GM23338 (cell line): Measurements from ENCODE around the gene NR3C1. TPM values are rescaled to one million over a fixed set of nuclear protein-coding genes. Genes with fewer than 3 reads are reported as not detected.

Experiments
- ATAC-seq: fragments of 200-7000 bp; cut with Tn5 transposase; 3 replicates; pipeline ENCODE4 v1.9.1; 2020
- DNase-seq: peaks from one replicate; pipeline ENCODE4 v3.0.0-alpha.2; 2015; ENCODE audit warnings: low spot score
- H2AFZ ChIP-seq: fragments of 200-600 bp; sonication (generic); 2 replicates; pipeline ENCODE4 v1.8.0; 2016; ENCODE audit warnings: antibody characterized with exemption, mild to moderate bottlenecking, moderate library complexity
- H3F3A ChIP-seq: fragments of 200-600 bp; sonication (generic); replicated peaks from 2 replicates; pipeline ENCODE4 v1.8.0; 2017; ENCODE audit warnings: antibody characterized with exemption, mixed run types, low read depth
- H3K27ac ChIP-seq: fragments of 200-600 bp; sonication (generic); 2 replicates; pipeline ENCODE4 v1.6.1; 2016; ENCODE audit warnings: low read depth
- H3K27me3 ChIP-seq: fragments of 200-600 bp; sonication (generic); 2 replicates; pipeline ENCODE4 v1.8.0; 2016; ENCODE audit warnings: mild to moderate bottlenecking, mixed run types, moderate library complexity; ENCODE audit not compliant: insufficient read depth
- H3K36me3 ChIP-seq: fragments of 200-600 bp; sonication (generic); 2 replicates; pipeline ENCODE4 v1.8.0; 2016; ENCODE audit warnings: mild to moderate bottlenecking; ENCODE audit not compliant: insufficient read depth
- H3K4me1 ChIP-seq: fragments of 200-600 bp; sonication (generic); 2 replicates; pipeline ENCODE4 v1.8.0; 2016; ENCODE audit warnings: mild to moderate bottlenecking, moderate library complexity; ENCODE audit not compliant: insufficient read depth
- H3K4me2 ChIP-seq: fragments of 200-600 bp; sonication (generic); 2 replicates; pipeline ENCODE4 v1.7.1; 2017; ENCODE audit warnings: mixed run types
- H3K4me3 ChIP-seq: fragments of 200-600 bp; sonication (generic); 2 replicates; pipeline ENCODE4 v1.6.1; 2016; ENCODE audit warnings: mixed run types
- H3K79me2 ChIP-seq: fragments of 200-600 bp; sonication (generic); replicated peaks from 2 replicates; pipeline ENCODE4 v1.8.0; 2017; ENCODE audit warnings: mild to moderate bottlenecking; ENCODE audit not compliant: insufficient read depth
- H3K9me2 ChIP-seq: fragments of 200-600 bp; sonication (generic); 2 replicates; pipeline ENCODE4 v1.8.0; 2017; ENCODE audit not compliant: insufficient read depth
- H4K20me1 ChIP-seq: fragments of 200-600 bp; sonication (generic); replicated peaks from 2 replicates; pipeline ENCODE4 v1.8.0; 2017; ENCODE audit warnings: mild to moderate bottlenecking; ENCODE audit not compliant: insufficient read depth
- H3K27ac Mint-ChIP-seq: 2 replicates; pipeline ENCODE4 v1.8.0; 2020; ENCODE audit warnings: inconsistent platforms, mild to moderate bottlenecking, moderate library complexity, mixed read lengths
- H3K27me3 Mint-ChIP-seq: 3 replicates; pipeline ENCODE4 v1.8.0; 2022; ENCODE audit warnings: low read depth, mild to moderate bottlenecking, moderate library complexity, mixed read lengths, inconsistent platforms; ENCODE audit not compliant: insufficient read depth, poor library complexity
- H3K36me3 Mint-ChIP-seq: 3 replicates; pipeline ENCODE4 v1.8.0; 2021; ENCODE audit warnings: low read depth, mild to moderate bottlenecking, inconsistent platforms, moderate library complexity, mixed read lengths
- H3K4me1 Mint-ChIP-seq: 3 replicates; pipeline ENCODE4 v1.8.0; 2020; ENCODE audit warnings: mild to moderate bottlenecking, inconsistent platforms, mixed read lengths
- H3K4me3 Mint-ChIP-seq: 3 replicates; pipeline ENCODE4 v1.8.0; 2021; ENCODE audit warnings: moderate library complexity, mild to moderate bottlenecking, inconsistent platforms, mixed read lengths
- H3K9me3 Mint-ChIP-seq: 3 replicates; pipeline ENCODE4 v1.8.0; 2020; ENCODE audit warnings: moderate library complexity, mild to moderate bottlenecking, inconsistent platforms, mixed read lengths
- CTCF ChIP-seq, 2 experiments: fragments of 200-600 bp in 1 of 2; sonication (generic) in 1 of 2; conservative IDR thresholded peaks; 2 replicates each; pipeline versions ENCODE4 v1.5.1 to v1.6.1; 2016 to 2017; ENCODE audit warnings: antibody characterized with exemption in 2 of 2, low read depth in 2 of 2, mild to moderate bottlenecking in 2 of 2, moderate library complexity in 1 of 2
- EZH2 ChIP-seq: fragments of 200-600 bp; sonication (generic); IDR thresholded peaks from one replicate; pipeline ENCODE4 v1.8.0; 2017; ENCODE audit warnings: antibody characterized with exemption, mild to moderate bottlenecking, low read depth; ENCODE audit not compliant: unreplicated experiment
- EZH2phosphoT487 ChIP-seq: fragments of 200-600 bp; sonication (generic); IDR thresholded peaks from one replicate; pipeline ENCODE4 v1.8.1; 2018; ENCODE audit warnings: antibody characterized with exemption; ENCODE audit not compliant: unreplicated experiment
- JUNB ChIP-seq: IDR thresholded peaks from one replicate; pipeline ENCODE4 v1.6.1; 2016; ENCODE audit warnings: antibody characterized with exemption; ENCODE audit not compliant: unreplicated experiment
- NANOG ChIP-seq: IDR thresholded peaks from 2 replicates; pipeline ENCODE4 v1.6.1; 2016; ENCODE audit warnings: antibody characterized with exemption, borderline replicate concordance
- POLR2AphosphoS5 ChIP-seq: IDR thresholded peaks from 2 replicates; pipeline ENCODE4 v1.6.1; 2016; ENCODE audit warnings: antibody characterized with exemption, low read depth
- STAT1 ChIP-seq: IDR thresholded peaks from one replicate; pipeline ENCODE4 v1.6.1; 2016; ENCODE audit warnings: antibody characterized with exemption; ENCODE audit not compliant: unreplicated experiment
- ZNF114 ChIP-seq: fragments of 250-450 bp; sonication (Bioruptor Pico); IDR thresholded peaks from 2 replicates; pipeline ENCODE4 v1.5.0; 2020; ENCODE audit warnings: mild to moderate bottlenecking, moderate library complexity
- ZNF331 ChIP-seq: fragments of 250-450 bp; sonication (Bioruptor Pico); IDR thresholded peaks from 2 replicates; pipeline ENCODE4 v1.5.0; 2020; ENCODE audit warnings: low read depth, mild to moderate bottlenecking, moderate library complexity
- polyA plus RNA-seq: library from polyadenylated mRNA; unstranded; fragments of >200 nt; fragmentation: Nextera tagmentation; extraction: Ambion mirVana; gene quantifications from 2 replicates; pipeline ENCODE4 v1.2.1, GENCODE V29; 2016
- total RNA-seq: library from RNA; depleted of rRNA; stranded (reverse); fragments of >200 nt; shearing (Covaris generic); gene quantifications from 2 replicates; pipeline ENCODE4 v1.2.3, GENCODE V29; 2014
- TF ChIP-seq, protein P1 (sequence below): IDR thresholded peaks from one replicate; pipeline ENCODE4 v1.6.1; 2018; ENCODE audit warnings: antibody characterized with exemption; ENCODE audit not compliant: unreplicated experiment
- TF ChIP-seq, protein P2 (sequence below): IDR thresholded peaks from 2 replicates; pipeline ENCODE4 v1.6.1; 2016; ENCODE audit warnings: antibody characterized with exemption

The NR3C1 gene
- total and polyA plus RNA-seq, 2 experiments from 2014 or later, result 1.2 to 4.6 TPM

GRCh38 chr5:143308731-143309130 is 94.8 kb downstream of the NR3C1 start:
- H3K9me2 ChIP-seq, result no peaks in the 10 kb centered on the region; the same call in none of the 2 replicates
- no peak overlapping the region for H3K4me3 ChIP-seq
- H2AFZ ChIP-seq, result no peak overlapping the region
- no peaks in the 10 kb centered on the region for H3K79me2 ChIP-seq
- Mint-ChIP-seq H3K4me1 (no peaks in the 10 kb centered on the region), H3K9me3 (no peaks in the 10 kb centered on the region), H3K27me3 (no peaks in the 10 kb centered on the region), H3K36me3 (peaks cover 7% of the 10 kb centered on the region; the same call in 1 of the 3 replicates), H3K4me3 (no peak overlapping the region), H3K27ac (no peak overlapping the region)
- H3K36me3 ChIP-seq, result no peaks in the 10 kb centered on the region
- TF ChIP-seq, protein P1, sequence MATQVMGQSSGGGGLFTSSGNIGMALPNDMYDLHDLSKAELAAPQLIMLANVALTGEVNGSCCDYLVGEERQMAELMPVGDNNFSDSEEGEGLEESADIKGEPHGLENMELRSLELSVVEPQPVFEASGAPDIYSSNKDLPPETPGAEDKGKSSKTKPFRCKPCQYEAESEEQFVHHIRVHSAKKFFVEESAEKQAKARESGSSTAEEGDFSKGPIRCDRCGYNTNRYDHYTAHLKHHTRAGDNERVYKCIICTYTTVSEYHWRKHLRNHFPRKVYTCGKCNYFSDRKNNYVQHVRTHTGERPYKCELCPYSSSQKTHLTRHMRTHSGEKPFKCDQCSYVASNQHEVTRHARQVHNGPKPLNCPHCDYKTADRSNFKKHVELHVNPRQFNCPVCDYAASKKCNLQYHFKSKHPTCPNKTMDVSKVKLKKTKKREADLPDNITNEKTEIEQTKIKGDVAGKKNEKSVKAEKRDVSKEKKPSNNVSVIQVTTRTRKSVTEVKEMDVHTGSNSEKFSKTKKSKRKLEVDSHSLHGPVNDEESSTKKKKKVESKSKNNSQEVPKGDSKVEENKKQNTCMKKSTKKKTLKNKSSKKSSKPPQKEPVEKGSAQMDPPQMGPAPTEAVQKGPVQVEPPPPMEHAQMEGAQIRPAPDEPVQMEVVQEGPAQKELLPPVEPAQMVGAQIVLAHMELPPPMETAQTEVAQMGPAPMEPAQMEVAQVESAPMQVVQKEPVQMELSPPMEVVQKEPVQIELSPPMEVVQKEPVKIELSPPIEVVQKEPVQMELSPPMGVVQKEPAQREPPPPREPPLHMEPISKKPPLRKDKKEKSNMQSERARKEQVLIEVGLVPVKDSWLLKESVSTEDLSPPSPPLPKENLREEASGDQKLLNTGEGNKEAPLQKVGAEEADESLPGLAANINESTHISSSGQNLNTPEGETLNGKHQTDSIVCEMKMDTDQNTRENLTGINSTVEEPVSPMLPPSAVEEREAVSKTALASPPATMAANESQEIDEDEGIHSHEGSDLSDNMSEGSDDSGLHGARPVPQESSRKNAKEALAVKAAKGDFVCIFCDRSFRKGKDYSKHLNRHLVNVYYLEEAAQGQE, result no peak
- TF ChIP-seq EZH2 (no peak), EZH2phosphoT487 (no peak), STAT1 (no peak), POLR2AphosphoS5 (no peak), ZNF114 (no peak), CTCF (conservative IDR thresholded peaks at IDR 0.05; ENCODE audit: low read depth in 2 of 2) (no peak), NANOG (no peak)
- TF ChIP-seq, protein P2, sequence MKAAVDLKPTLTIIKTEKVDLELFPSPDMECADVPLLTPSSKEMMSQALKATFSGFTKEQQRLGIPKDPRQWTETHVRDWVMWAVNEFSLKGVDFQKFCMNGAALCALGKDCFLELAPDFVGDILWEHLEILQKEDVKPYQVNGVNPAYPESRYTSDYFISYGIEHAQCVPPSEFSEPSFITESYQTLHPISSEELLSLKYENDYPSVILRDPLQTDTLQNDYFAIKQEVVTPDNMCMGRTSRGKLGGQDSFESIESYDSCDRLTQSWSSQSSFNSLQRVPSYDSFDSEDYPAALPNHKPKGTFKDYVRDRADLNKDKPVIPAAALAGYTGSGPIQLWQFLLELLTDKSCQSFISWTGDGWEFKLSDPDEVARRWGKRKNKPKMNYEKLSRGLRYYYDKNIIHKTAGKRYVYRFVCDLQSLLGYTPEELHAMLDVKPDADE, result no peak
- no peak overlapping the region for H3K4me2 ChIP-seq
- no peaks in the 10 kb centered on the region for H3F3A ChIP-seq
- ATAC-seq (no peak), DNase-seq (no peak)
- no peak overlapping the region for H3K27ac ChIP-seq
- no peaks in the 10 kb centered on the region for H3K27me3 ChIP-seq
- no peaks in the 10 kb centered on the region for H3K4me1 ChIP-seq
- no peaks in the 10 kb centered on the region for H4K20me1 ChIP-seq

- ATAC-seq (no peak), DNase-seq (no peak)
- H3K27ac Mint-ChIP-seq, result no peak overlapping the region
- H3K36me3 Mint-ChIP-seq, result peaks cover 7% of the 10 kb centered on the region; the same call in 1 of the 3 replicates
- Histone ChIP-seq H2AFZ (no peak overlapping the region), H3K4me2 (no peak overlapping the region), H3F3A (no peaks in the 10 kb centered on the region), H4K20me1 (no peaks in the 10 kb centered on the region), H3K4me3 (no peak overlapping the region), H3K27me3 (no peaks in the 10 kb centered on the region), H3K4me1 (no peaks in the 10 kb centered on the region), H3K27ac (no peak overlapping the region), H3K79me2 (no peaks in the 10 kb centered on the region), H3K36me3 (no peaks in the 10 kb centered on the region), H3K9me2 (no peaks in the 10 kb centered on the region; the same call in 1 of the 2 replicates)
- no peaks in the 10 kb centered on the region for H3K27me3 Mint-ChIP-seq
- no peak overlapping the region for H3K4me3 Mint-ChIP-seq
- H3K4me1 Mint-ChIP-seq, result no peaks in the 10 kb centered on the region
- H3K9me3 Mint-ChIP-seq, result no peaks in the 10 kb centered on the region
- TF ChIP-seq ZNF331 (no peak), POLR2AphosphoS5 (no peak), JUNB (no peak)
Observed at GRCh38 chr5:143306040-143306439, 97.4 kb downstream of the NR3C1 start.
